Endothelial cell of umbilical vein (primary cell): ENCODE results near the gene CD200R1L. TPM values are rescaled to one million over a fixed set of nuclear protein-coding genes. Genes with fewer than 3 reads are reported as not detected.

ENCODE experiments used
- BruUV-seq: library from RNA; stranded (reverse); fragments of 400-500 nt; replicated peaks from 2 replicates; lab custom pipeline; 2021; lab: Mats Ljungman, UMichigan
- CTCF ChIA-PET: fragments of 300-600, 350-600 bp; sonication (Branson Sonifier 250); formaldehyde crosslinking; loops from one replicate; lab custom pipeline; 2021; ENCODE audit warnings: antibody characterized with exemption, inconsistent platforms; lab: Charles Lee
- POLR2A ChIA-PET: fragments of 300-600, 350-600 bp; sonication (Branson Sonifier 250); formaldehyde crosslinking; loops from one replicate; lab custom pipeline; 2021; ENCODE audit warnings: antibody characterized with exemption, inconsistent platforms; lab: Charles Lee
- DNase-seq: peaks from one replicate; pipeline ENCODE4 v3.0.0-alpha.2; 2011; ENCODE audit warnings: low read depth, low spot score
- FAIRE-seq: peaks from 2 replicates; lab custom pipeline; 2011; peaks lifted over from hg19 to GRCh38; lab: Jason Lieb, UNC
- H2AFZ ChIP-seq: 2 replicates; pipeline ENCODE4 v1.6.0; 2012; ENCODE audit warnings: low read depth, low read length, control low read depth, inconsistent platforms
- H3K27ac ChIP-seq: 2 replicates; pipeline ENCODE4 v1.5.1; 2011; ENCODE audit warnings: low read depth, mild to moderate bottlenecking, control low read depth, low read length, moderate library complexity; ENCODE audit not compliant: insufficient read depth
- H3K27me3 ChIP-seq, 2 experiments: 2 replicates each; pipeline versions ENCODE4 v1.6.0 to v1.6.1; 2011; ENCODE audit warnings: low read length in 2 of 2, mixed read lengths in 1 of 2; ENCODE audit not compliant: control insufficient read depth in 2 of 2, insufficient read depth in 2 of 2
- H3K36me3 ChIP-seq, 2 experiments: 2 replicates in 1 of 2; 3 replicates in 1 of 2; pipeline ENCODE4 v1.5.1; 2011; ENCODE audit warnings: low read length in 2 of 2, mild to moderate bottlenecking in 1 of 2, moderate library complexity in 1 of 2; ENCODE audit not compliant: control insufficient read depth in 2 of 2, insufficient read depth in 2 of 2; ENCODE audit errors: extremely low read depth in 1 of 2
- H3K4me1 ChIP-seq: 3 replicates; pipeline ENCODE4 v1.5.1; 2011; ENCODE audit warnings: mild to moderate bottlenecking, low read length; ENCODE audit not compliant: control insufficient read depth, insufficient read depth; ENCODE audit errors: extremely low read depth
- H3K4me2 ChIP-seq: 2 replicates; pipeline ENCODE4 v1.6.1; 2011; ENCODE audit warnings: low read length, control low read depth, mixed read lengths; ENCODE audit not compliant: insufficient read depth
- H3K4me3 ChIP-seq, 3 experiments: fragments of 200-600 bp in 1 of 3; sonication (generic), shearing (Covaris generic) in 1 of 3; replicated peaks in 1 of 3; 2 replicates each; pipeline ENCODE4 v1.5.1; 2011 to 2016; ENCODE audit warnings: control low read depth in 3 of 3, low read length in 3 of 3, mild to moderate bottlenecking in 2 of 3, inconsistent platforms in 1 of 3, low read depth in 1 of 3, moderate library complexity in 1 of 3; ENCODE audit not compliant: insufficient read depth in 1 of 3
- H3K79me2 ChIP-seq: 2 replicates; pipeline ENCODE4 v1.6.0; 2012; ENCODE audit warnings: low read length, inconsistent platforms; ENCODE audit not compliant: control insufficient read depth, insufficient read depth
- H3K9ac ChIP-seq: replicated peaks from 2 replicates; pipeline ENCODE3; 2011; ENCODE audit warnings: low read length, control low read depth; ENCODE audit not compliant: insufficient read depth; ENCODE audit errors: extremely low read depth
- H3K9me1 ChIP-seq: replicated peaks from 3 replicates; pipeline ENCODE4 v1.6.0; 2011; ENCODE audit warnings: mild to moderate bottlenecking, low read length; ENCODE audit not compliant: control insufficient read depth, insufficient read depth; ENCODE audit errors: extremely low read depth
- H3K9me3 ChIP-seq: replicated peaks from 2 replicates; pipeline ENCODE4 v1.5.1; 2012; ENCODE audit warnings: low read length, inconsistent platforms; ENCODE audit not compliant: control insufficient read depth, insufficient read depth
- H4K20me1 ChIP-seq: replicated peaks from 2 replicates; pipeline ENCODE3; 2011; ENCODE audit warnings: mild to moderate bottlenecking, low read length; ENCODE audit not compliant: control insufficient read depth, insufficient read depth; ENCODE audit errors: extremely low read depth
- CTCF ChIP-seq, 2 donors: IDR thresholded peaks; 1 replicate in 1 of 2; 2 replicates in 1 of 2; pipeline ENCODE4 v1.5.1; 2011; ENCODE audit warnings: low read length in 2 of 2, mild to moderate bottlenecking in 2 of 2, moderate library complexity in 2 of 2, control low read depth in 1 of 2, inconsistent platforms in 1 of 2, low read depth in 1 of 2; ENCODE audit not compliant: insufficient read depth in 1 of 2; ENCODE audit errors: extremely low read depth in 1 of 2
- FOS ChIP-seq: IDR thresholded peaks from 2 replicates; pipeline ENCODE4 v1.6.1; 2011; ENCODE audit warnings: mild to moderate bottlenecking, low read length, moderate library complexity, borderline replicate concordance; ENCODE audit not compliant: insufficient read depth
- GATA2 ChIP-seq: IDR thresholded peaks from 2 replicates; pipeline ENCODE4 v1.7.0; 2011; ENCODE audit warnings: low read depth, mild to moderate bottlenecking, moderate library complexity, mixed read lengths, low read length; ENCODE audit not compliant: insufficient read length, insufficient read depth
- MYC ChIP-seq: IDR thresholded peaks from one replicate; pipeline ENCODE4 v1.6.1; 2011; ENCODE audit warnings: mild to moderate bottlenecking, low read depth, low read length
- POLR2A ChIP-seq: IDR thresholded peaks from 2 replicates; pipeline ENCODE4 v1.6.1; 2012; ENCODE audit warnings: low read depth, mild to moderate bottlenecking, control low read depth, low read length
- POLR2AphosphoS5 ChIP-seq: IDR thresholded peaks from 2 replicates; pipeline ENCODE4 v1.6.1; 2012; ENCODE audit warnings: low read depth, mild to moderate bottlenecking, control low read depth, low read length, moderate library complexity; ENCODE audit not compliant: insufficient read depth
- dilution Hi-C: fragments of 300-500 bp; cut with MboI; formaldehyde crosslinking; loops from one replicate; pipeline ENCODE4 v1.15.0; 2019; ENCODE audit warnings: low sequenced_read_pairs; ENCODE audit not compliant: extremely low pct_ligation_motif_present
- intact Hi-C: fragments of 100-400 bp; cut with micrococcal nuclease; formaldehyde crosslinking; loops from one replicate; pipeline ENCODE4 v1.10.0; 2022
- polyA plus RNA-seq, 4 experiments: library from polyadenylated mRNA; depleted of rRNA in 3 of 4; stranded (reverse) in 3 of 4; unstranded in 1 of 4; fragments of >200 nt; gene quantifications; 2 replicates each; pipeline versions ENCODE4 v1.2.1 to v1.2.3, GENCODE V29; 2011 to 2012; ENCODE audit warnings: missing spikeins in 1 of 4
- total RNA-seq: library from RNA; stranded (reverse); gene quantifications from 2 replicates; pipeline ENCODE4 v1.2.3, GENCODE V29; 2021

Gene CD200R1L
- total and polyA plus RNA-seq, 2 donors (not counting 3 experiments of a cell fraction or from before 2014, with no cell fraction given) = not detected

- ChIA-PET CTCF (interaction anchor here (1.3 kb wide), 1 partner anchor 8 kb away, joined by 3 read pairs; no protein-coding TSS in a partner anchor), POLR2A (no interaction called here)
- H3K9me3 ChIP-seq = no peaks in the 10 kb centered on the region
- no peaks in the 10 kb centered on the region for H3K79me2 ChIP-seq
- no peaks in the 10 kb centered on the region for H3K36me3 ChIP-seq
- no peak for DNase-seq
- no peaks in the 10 kb centered on the region for H3K4me1 ChIP-seq
- intact Hi-C loops (no loop called here), dilution Hi-C loops (no loop called here)
- FAIRE-seq = no peak
- no TSS peak for BruUV-seq
- H2AFZ ChIP-seq = no peak overlapping the region
- H3K27ac ChIP-seq = no peak overlapping the region
- no peak overlapping the region for H3K9ac ChIP-seq
- H3K9me1 ChIP-seq = no peaks in the 10 kb centered on the region
- no peaks in the 10 kb centered on the region for H3K27me3 ChIP-seq
- no peak for TF ChIP-seq POLR2A
- no peak for TF ChIP-seq CTCF (IDR thresholded peaks at IDR 0.05; ENCODE audit: extremely low read depth in 1 of 2, insufficient read depth in 1 of 2, low read depth in 1 of 2, low read length in 2 of 2)
- TF ChIP-seq MYC = no peak
- TF ChIP-seq GATA2 = no peak
- no peak for TF ChIP-seq FOS
- no peak for TF ChIP-seq POLR2AphosphoS5
- H3K4me2 ChIP-seq = no peak overlapping the region
- H3K4me3 ChIP-seq = no peak overlapping the region
- H4K20me1 ChIP-seq = no peaks in the 10 kb centered on the region
These were observed 53.2 kb downstream of the CD200R1L start for GRCh38 chr3:112793326-112794081.
